HG03342 (cell line): ENCODE data around the gene CDH23.
"Not testable (repeated sequence)": the region's sequence is repeated elsewhere in the genome, so short reads cannot be mapped to it uniquely, and the experiment has no call there.

Experiments used
- ATAC-seq: cut with Tn5 transposase; IDR thresholded peaks from one replicate; pipeline ENCODE4 v1.9.1; 2021; ENCODE audit warnings: mild to moderate bottlenecking, moderate library complexity; ENCODE audit not compliant: unreplicated experiment

CDH23 gene

DNA sequence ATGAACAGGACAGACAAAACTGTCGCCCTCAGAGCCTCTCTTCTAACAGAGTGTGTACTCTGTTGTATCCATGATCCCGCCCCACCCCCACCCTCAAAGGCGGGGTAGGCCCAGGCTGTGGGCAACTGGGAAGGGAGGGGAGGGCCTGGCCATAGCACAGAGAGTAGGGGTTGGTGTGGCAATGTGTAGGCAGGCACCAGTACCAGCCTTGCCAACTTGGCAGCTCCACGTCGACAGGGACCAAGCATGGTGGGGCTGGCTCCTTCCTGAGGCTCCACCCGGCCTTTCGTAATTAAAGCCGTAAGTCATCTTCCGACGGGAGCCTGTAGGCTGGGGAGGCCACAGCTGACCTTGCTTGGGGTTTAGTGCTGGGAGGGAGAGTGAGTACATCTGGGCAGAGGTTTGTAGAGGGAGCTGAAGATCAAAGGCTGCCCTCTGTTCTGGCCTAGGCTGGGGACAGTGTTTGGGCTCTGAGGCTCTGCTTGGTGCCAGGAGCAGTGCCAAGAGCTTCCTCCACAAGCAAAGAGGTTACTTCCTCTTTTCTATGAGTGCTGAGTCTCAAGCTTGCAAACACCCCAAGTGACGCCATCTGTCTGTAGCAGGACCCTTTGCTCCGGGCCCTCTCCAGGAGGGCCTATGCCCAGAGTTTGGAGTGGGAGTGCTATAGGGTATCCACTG is 201.2 kb downstream of the CDH23 start:
- ATAC-seq, result no peak

DNA sequence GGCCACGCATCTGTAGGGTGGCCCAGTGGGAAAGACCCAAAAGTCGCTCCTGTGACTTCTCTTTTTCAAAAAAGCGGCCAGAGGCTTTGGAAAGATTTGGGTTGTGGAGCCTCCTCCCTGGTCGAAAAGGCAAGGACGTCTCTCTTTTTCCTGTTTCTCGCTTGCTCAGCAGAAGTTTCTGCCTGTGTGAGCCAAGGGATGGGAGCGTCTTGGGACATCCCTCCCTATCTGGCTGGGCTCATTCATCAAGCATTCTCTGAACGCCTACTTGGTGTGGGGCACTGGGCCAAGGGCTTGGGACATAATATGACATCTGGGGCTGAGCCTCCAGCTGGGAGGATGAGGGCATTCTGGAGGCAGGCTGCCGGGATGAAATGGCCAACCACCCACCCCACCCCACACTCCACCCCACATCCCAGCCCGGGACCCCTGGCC is 201.9 kb downstream of the CDH23 start:
- no peak for ATAC-seq

DNA sequence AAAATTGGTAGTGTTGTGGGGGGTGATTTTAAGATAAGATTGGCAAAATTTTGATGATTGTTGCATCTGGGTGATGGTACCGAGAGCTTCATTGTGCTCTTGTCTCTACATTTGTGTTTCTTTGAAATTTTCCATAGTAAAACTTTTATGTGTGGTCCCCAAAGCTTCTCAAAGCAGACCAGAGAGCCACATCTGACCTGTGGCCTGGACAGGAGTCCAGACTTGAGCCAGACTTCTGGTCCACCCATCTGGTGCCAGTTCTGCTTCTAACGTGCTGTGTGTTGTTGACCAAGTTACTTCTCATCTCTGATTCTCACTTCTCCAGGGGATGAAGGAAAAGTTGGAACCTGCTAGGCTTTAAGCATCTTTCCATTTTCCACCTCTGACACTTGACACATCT is 202.8 kb downstream of the CDH23 start:
- no peak for ATAC-seq

DNA sequence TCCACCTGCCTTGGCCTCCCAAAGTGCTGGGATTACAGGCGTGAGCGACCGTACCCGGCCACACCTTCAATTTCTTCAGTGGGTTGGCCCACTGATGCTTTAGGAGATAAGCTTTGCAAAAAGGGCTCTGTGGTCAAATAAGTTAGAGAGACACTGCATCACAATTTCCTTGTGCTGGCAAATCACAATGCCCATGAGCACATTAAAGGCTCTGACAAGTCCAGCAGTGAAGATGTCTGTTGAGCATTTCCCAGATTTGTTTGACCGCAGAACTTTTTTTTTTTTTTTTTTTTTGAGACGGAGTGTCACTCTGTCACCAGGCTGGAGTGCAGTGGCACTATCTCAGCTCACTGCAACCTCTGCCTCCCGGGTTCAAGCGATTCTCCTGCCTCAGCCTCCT is 203.5 kb downstream of the CDH23 start:
- ATAC-seq, result not testable (repeated sequence)

DNA sequence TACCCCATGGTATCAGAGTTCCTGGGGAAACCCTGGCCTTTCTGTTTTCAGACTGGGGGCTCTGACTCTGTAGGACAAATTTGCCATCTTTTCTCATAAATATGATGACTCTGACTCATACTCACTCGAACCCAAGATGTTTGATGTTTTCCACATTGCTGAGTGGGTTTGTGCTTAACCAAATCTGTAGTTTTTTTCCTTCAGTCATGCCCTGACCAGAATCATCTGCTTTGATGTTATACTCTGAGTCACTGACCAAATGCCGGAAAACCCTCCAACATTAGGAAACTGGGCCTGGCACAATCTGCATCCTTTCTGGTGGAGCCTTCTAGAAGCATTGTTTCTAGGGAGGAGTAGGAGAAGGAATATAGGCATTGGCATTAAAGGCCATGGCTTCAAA is 204.1 kb downstream of the CDH23 start:
- no peak for ATAC-seq

DNA sequence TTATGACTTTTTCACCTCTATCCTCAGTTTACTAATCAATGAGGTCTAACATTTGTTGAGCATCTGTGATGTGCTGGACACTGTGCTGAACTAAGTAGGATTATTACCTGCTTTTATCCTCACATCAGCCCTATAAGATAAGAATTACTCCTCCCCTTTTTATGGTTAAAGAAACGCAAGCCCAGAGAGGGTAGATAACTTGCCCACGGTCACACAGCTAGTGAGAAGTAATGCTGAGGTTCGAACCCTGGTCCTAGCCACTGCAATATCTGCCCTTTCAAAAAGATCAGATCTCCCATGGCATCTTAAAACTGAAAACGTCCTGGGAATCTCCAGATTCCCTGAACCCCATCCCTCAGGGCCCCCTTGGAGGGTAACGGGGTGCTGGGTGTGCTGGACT is 204.6 kb downstream of the CDH23 start:
- ATAC-seq, result no peak

DNA sequence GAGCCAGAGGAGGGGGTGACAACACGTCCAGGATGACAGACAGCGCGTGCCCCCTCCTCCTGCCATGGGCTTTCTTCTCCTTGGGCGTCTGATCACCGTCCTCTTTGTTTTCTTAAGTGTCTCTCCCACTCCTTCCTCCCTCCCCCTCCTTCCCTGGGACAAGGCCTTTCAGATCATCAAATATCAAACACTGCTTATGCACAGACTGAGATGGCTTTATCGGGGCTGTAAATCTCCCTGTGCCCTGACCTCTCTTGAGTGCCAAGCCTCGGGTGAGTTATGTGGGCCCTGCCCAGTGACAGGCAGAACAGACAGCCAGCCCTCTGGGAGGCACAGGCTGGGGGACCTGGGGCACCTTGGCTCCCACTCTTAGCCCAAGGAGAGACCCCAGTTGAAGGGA is 206.4 kb downstream of the CDH23 start:
- ATAC-seq, result no peak

DNA sequence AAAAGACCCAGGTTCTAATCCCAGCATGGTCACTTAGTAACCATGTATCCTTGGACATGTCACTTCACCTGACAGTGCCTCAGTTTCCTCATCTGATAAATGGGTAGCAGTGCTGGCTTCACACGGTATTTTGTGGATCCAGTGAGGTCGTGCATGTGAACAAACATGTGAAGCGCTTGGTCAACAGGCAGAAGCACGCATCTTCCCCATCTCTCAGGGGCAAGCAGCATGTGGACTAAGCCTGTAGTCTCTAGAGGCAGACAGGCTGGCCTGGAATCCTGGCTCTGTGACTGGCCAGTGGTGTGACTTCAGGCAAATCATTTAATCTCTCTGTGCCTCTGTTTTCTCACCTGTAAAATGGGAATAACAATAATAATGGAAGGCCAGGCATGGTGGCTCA is 207.0 kb downstream of the CDH23 start:
- no peak for ATAC-seq

DNA sequence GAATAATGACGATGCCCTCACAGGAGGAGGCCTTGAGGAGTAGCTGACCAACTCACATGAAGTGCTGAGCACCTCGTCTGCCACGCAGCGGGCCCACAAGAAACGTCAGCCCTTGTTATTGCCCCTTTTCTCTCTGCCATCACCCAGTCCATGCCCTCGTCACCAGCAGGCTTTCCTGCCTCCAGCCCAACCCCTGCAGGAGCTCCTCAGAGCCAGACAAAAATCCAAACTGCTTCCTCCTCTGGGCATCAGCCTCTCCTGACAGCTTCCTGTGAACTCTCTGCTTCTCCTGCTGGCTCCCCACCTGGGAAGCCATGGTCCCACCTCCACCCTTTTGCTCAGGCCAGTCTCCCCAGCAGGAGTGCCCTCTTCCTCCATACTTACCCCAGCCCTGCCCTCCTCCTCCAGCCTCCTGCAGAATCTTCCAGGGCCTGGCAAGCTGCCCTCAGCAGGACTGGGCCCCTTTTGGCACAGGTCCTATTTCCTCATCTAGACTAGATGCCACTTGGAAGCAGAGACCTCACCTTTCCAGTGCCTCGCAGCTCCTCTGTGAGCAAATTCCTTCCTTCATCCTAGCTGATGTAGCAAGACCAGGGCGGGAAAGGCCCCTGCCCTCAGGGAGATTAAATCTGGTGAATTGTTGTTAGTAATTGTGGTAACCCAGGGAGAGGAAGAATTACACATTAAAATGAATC is 207.8 kb downstream of the CDH23 start:
- no peak for ATAC-seq

DNA sequence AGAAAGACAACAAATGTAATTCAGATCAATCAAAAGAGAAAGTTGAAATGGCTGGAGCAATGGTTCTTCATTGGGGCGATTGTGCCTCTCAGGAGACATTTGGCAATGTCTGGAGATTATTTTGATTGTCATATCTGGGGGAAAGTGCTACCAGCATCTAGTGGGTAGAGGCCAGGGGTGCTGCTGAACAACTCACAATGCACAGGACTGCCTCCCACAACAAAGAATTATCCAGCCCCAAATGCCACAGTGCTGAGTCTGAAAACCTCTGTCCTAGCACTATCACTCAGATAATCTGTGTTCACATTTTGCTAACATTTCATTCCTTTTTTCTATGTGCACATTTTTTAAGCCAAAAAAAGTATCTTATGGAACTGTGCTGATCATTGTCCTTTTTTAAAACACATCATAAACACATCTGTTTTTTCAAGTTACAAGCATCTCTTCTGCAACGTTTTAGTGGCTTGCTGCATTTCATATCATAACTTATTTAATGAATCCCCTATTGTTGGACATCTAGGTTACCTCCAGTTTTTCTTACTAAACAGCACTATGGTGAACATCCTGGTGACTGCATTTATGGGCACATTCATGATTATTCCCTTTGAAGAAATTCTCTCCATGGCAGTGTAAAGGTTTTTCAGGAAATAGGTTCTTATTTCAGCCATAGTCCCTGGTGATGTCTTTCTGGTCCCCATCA is 208.7 kb downstream of the CDH23 start:
- no peak for ATAC-seq

DNA sequence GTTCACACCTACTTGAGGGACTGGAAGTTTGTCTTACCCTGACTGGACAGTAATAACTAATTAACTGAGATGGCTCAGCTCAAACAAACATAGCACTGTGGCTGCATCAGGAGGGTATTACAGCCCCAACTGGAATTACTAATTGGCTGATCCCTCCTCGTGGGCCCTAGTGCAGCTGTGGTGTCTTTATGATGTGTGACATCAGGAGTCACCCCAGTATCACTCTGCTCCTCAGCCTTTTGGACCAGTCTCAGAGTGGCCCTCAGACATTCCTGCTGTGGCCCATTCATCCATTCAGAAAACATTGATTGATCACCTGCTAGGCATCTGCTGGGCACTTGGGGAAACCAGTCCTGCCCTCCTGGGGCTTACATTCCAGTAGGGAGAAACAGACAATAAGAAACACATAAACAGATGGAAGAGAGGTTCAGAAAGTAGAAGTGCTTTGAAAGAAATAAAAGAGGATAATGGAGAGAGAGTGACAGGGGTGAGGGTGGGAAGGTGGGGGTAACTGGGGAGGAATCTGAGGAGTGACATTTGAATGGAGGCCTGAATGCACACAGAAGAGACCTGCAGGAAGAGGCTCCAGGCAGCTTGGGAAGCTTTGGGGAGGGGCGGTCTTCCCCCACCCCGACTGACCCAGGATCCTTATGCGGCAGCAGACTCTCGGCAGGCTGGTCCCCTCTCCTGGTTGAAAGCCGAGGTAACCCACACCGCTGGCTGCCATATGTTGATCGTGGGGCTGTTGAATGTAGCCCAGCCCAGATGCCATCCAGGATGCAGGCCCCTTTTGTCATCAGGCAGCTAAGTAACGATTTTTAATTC is 209.7 kb downstream of the CDH23 start:
- ATAC-seq, result no peak

DNA sequence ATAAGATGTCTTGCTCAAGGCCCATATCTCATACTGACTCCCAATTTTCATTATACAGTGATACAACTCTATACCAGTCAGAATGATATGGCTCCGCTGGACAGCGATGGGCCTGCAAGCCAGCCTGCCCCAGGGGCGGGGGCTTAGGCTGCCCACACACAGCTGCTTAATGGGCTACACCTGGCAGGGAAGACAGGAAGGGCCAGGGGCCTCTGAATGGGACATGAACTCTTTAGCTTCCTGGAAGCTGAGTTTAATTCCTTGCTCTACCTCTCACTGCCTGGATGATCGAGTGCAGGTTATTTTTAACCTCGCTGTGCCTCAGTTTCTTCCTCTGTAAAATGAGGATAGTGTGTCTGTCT is 210.3 kb downstream of the CDH23 start:
- ATAC-seq, result no peak

DNA sequence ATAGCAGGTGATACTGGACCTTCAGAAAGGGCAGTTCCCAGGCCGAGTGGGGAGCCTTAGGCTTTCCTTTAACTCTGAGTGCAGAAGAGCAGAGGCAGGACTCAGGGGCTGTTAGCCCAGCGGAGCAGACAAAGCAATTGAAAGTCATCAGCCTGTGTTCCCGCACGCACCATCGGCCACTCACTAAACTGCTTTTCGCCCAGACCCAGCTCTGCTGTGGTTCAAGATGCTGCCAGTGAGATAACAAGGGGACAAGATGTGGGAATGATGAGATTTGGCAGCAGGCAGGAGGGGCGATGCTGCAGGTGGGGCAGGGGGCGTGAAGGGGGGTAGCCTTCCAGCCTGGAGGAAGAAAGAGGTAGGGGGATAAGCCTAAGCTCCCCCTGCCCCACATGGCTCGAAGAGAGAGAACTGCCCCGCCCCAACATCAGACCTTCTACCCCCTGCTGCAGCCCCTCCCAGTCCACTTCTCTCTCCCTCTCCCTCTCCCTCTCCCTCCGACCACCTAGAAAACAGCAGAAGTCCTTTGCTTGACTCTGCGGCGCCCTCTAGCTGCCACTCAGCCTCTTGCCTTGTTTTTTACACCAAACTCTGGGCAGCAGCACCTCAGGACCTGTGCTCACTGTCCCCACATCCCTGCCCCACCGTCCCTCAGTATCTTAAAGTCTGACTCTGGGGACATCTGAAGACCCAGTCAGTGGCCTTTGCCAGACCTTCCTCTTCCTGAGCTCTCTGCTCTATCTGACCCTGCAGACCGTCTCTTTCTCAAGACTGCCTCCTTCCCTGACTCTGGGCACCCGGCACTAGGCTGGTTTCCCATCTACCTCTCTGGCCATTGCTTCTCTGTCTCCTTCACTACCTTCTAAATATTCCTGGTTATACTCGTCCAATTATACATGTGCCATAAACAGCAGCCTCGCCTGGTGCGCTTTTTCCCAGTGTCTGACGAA is 212.4 kb downstream of the CDH23 start:
- ATAC-seq, result no peak

DNA sequence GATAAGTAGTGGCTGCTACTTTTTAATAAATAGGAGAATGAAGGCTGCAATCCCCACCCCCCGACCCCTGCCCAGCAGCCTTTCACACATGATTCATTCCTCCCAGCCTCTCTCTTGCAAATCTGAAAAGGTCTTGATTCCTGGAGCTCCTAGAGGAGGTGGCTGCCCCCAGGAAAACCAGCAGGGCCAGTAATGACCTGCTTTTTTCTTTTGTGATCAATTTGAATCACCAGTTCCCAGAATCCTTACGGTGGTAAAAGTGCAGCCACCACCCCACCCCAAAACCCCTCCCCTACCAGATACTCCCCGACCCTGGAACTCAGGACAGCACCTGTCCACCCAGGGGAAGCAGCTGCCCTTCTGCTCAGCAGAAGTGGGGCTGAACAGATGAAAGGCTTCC is 213.9 kb downstream of the CDH23 start:
- ATAC-seq, result no peak

DNA sequence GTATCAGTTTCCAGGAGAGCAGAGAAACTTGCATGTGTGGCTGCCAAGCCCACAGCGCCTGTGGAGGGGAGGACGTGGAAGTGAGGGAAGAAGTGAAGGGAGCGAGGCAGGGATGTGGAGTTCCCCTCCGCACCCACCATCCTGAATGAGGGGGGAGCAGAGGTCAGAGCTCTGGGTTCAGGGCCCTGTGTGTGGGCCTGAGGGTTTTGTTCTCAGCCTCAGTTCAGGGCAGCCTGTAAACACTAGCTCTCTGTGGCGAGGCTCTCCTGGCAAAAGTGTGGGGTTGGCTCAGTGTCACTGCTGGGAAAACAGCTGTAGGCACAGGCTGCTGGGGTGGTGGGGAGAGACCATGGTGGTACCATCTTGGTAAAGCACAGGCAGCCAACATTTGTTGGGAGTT is 214.4 kb downstream of the CDH23 start:
- ATAC-seq, result no peak

DNA sequence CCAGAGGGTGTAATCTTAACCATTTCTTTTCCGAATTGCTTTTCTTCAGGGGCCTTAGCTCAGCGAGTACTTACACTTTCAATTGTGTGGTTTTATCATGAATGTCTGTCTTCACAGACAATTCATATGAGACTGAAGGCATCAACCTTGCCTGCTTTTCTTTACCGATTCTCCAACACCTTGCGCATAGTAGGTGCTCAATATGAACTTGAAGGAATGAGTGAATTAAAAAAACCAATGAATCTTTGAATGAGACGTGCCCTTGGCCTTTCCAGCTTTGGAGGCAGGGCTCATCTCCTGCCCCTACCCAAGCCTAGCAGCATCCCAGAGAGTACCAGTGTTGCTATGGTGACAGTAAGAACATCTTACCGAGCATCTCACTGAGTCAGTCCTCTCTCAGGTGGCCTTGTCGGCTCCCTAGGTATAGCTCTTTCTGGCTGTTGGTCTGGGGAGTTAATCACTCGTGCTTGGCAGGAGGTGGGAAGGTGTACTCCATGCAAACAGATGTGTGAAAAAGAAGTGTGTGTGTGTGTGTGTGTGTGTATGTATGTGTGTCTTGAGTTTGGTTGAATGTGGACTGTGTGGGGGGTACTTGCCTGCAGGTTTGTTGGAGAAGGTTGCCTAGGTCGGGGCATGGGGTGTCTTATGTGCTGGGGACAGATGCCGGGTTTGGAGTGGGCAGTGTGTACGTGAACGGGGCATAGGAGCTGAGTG is 215.1 kb downstream of the CDH23 start:
- ATAC-seq, result no peak

DNA sequence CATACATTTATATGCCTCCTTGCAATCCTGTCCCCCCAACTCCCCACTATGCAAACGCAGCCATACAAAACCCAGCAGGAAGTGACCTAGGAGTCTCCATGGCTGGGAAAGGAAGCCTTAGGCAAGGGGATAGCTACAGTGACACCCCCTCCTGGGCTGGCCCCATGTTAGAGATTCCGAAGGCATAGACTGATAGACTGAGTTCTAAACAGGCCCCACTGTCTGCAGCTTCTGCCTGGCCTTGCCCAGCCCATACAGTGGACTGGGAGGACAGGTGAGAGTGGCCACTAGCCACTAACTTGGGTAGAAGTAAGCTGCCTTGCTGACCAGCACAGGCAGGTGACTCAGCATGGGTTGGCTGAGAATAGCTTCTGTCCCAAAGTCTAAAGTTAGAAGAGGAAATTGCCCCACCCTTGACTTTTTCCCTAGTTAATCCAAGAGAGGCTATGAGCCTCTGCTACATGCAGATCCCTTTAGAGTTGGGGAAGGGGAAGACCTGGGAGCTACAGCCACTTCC is 216.6 kb downstream of the CDH23 start:
- no peak for ATAC-seq

DNA sequence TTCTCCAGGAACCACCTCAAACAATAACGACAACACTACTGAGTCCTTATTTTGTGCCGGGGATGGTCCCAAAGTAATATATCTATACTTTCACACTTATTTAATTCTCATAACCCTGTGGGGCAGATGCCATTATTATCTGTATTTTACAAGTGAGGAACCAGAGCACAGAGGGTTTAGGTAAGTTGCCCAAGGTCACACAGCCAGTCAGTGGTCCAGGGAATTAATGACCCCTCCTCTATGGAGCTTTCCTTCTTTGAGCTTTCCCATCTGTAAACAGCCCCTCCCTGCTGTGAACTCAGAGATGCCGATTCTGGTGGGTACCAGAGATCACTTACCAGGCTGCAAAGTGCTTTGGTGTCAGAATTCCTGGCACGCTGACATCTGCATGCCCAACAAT is 217.2 kb downstream of the CDH23 start:
- ATAC-seq, result no peak

DNA sequence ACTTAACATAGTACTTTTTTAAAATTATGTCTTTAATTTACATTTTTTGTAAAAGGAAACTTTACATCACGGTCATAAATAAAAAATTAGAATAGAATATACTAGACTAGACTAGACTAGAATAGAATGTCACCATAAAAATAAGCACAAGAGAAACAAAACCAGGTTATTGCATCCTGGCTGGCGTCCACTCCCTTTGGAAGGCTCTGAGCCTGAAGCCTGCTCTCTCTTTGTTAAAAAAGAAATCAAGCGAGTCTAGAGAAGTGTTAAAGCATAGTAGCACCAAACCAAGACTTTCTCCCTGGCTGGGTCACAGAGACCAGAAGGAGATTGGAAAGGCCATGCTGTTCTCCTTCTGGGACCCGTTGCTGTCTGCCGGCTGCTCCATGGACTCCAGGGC is 218.2 kb downstream of the CDH23 start:
- ATAC-seq, result no peak
